Fibroblast of pulmonary artery (primary cell): ENCODE data around the gene NLE1.

Source experiments
- DNase-seq: peaks from one replicate; pipeline ENCODE4 v3.0.0-alpha.2; 2010; ENCODE audit warnings: low read depth
- H3K4me3 ChIP-seq: replicated peaks from 2 replicates; pipeline ENCODE4 v1.5.1; 2011; ENCODE audit warnings: low read depth, mild to moderate bottlenecking, control low read depth, low read length, moderate library complexity
- CTCF ChIP-seq: IDR thresholded peaks from 2 replicates; pipeline ENCODE4 v1.5.1; 2011; ENCODE audit warnings: mild to moderate bottlenecking, control low read depth, low read length, inconsistent platforms; ENCODE audit errors: missing control alignments

Gene NLE1

GRCh38 chr17:35079547-35080423 is 62.3 kb downstream of the NLE1 start:
- peak; percentile 69 for DNase-seq
- H3K4me3 ChIP-seq = no peak overlapping the region
- no peak for TF ChIP-seq CTCF
